Tibial nerve (tissue), 4 donors: ENCODE measurements around the gene SLC44A3.

Experiments used
- EP300 ChIP-seq, 2 donors: sonication (generic); formaldehyde crosslinking; IDR thresholded peaks; one replicate each; pipeline ENCODE4 v1.6.1; 2017; ENCODE audit warnings: antibody characterized with exemption in 2 of 2, mild to moderate bottlenecking in 1 of 2
- TF ChIP-seq, protein P1 (sequence below), 5 experiments: fragments of 200-600 bp in 3 of 5; fragments of 450-650 bp in 2 of 5; sonication (generic) in 3 of 5; IDR thresholded peaks; one replicate each; pipeline ENCODE4 v1.5.1; 2016 to 2019; ENCODE audit warnings: antibody characterized with exemption in 5 of 5, mild to moderate bottlenecking in 3 of 5, moderate library complexity in 2 of 5

DNA sequence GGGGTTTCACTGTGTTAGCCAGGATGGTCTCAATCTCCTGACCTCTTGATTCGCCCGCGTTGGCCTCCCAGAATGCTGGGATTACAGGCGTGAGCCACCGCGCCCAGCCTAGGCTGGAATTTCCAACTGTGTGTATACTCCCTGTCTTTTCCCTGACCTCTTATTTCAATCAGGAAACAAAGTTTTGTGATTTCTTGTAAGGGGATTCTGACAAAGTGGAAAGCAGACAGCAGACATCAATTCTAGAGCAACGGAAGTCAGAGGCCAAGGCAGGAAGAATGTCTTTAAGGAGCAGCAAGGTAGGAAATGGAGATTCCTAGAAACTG lies 36.0 kb upstream of the SLC44A3 start:
- no peak for TF ChIP-seq EP300 (IDR thresholded peaks at IDR 0.05)
- TF ChIP-seq, protein P1, sequence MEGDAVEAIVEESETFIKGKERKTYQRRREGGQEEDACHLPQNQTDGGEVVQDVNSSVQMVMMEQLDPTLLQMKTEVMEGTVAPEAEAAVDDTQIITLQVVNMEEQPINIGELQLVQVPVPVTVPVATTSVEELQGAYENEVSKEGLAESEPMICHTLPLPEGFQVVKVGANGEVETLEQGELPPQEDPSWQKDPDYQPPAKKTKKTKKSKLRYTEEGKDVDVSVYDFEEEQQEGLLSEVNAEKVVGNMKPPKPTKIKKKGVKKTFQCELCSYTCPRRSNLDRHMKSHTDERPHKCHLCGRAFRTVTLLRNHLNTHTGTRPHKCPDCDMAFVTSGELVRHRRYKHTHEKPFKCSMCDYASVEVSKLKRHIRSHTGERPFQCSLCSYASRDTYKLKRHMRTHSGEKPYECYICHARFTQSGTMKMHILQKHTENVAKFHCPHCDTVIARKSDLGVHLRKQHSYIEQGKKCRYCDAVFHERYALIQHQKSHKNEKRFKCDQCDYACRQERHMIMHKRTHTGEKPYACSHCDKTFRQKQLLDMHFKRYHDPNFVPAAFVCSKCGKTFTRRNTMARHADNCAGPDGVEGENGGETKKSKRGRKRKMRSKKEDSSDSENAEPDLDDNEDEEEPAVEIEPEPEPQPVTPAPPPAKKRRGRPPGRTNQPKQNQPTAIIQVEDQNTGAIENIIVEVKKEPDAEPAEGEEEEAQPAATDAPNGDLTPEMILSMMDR (IDR thresholded peaks at IDR 0.05) = no peak
